ENCODE results near the gene IFNA7.

- peak; percentile 57 for TF ChIP-seq CTCF (IDR thresholded peaks at IDR 0.05)
- no peak for TF ChIP-seq ZFX (IDR thresholded peaks at IDR 0.05; ENCODE audit: borderline replicate concordance)
Measured at GRCh38 chr9:21154018-21154608, 47.9 kb downstream of the IFNA7 start.

All from 22Rv1 (cell line).